ENCODE measurements around the gene MEI1.

DNA sequence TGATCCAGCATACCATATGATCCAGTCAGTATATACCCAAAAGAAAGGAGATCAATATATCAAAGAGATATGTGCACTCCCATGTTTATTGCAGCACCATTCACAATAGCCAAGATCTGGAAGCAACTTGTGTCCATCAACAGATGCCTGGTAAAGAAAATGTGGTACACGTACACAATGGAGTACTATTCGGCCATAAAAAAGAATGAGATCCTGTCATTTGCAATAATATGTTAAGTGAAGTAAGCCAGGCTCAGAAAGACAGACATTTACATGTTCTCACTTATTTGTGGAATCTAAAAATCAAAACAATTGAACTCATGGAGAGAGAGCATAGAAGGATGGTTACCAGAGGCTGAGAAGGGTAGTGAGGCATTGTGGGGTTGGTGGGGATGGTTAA is 37.6 kb upstream of the MEI1 start:
- TF ChIP-seq, protein P1, sequence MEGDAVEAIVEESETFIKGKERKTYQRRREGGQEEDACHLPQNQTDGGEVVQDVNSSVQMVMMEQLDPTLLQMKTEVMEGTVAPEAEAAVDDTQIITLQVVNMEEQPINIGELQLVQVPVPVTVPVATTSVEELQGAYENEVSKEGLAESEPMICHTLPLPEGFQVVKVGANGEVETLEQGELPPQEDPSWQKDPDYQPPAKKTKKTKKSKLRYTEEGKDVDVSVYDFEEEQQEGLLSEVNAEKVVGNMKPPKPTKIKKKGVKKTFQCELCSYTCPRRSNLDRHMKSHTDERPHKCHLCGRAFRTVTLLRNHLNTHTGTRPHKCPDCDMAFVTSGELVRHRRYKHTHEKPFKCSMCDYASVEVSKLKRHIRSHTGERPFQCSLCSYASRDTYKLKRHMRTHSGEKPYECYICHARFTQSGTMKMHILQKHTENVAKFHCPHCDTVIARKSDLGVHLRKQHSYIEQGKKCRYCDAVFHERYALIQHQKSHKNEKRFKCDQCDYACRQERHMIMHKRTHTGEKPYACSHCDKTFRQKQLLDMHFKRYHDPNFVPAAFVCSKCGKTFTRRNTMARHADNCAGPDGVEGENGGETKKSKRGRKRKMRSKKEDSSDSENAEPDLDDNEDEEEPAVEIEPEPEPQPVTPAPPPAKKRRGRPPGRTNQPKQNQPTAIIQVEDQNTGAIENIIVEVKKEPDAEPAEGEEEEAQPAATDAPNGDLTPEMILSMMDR (IDR thresholded peaks at IDR 0.05), result no peak
- no peak for TF ChIP-seq POLR2A (IDR thresholded peaks at IDR 0.05)

Data from prostate gland (tissue), 2 donors.